ENCODE results near the gene GPR78.

The GPR78 gene

GRCh38 chr4:8598391-8599090 is 18.3 kb downstream of the GPR78 start:
- DNase-seq (ENCODE audit: low read depth, low spot score), result no peak

- no peak for DNase-seq (ENCODE audit: low read depth, low spot score)
These were observed 18.9 kb downstream of the GPR78 start for GRCh38 chr4:8599091-8599460.

GRCh38 chr4:8599657-8600056 is 19.5 kb downstream of the GPR78 start:
- DNase-seq (ENCODE audit: low read depth, low spot score), result peak; percentile 86

GRCh38 chr4:8600266-8600665 is 20.1 kb downstream of the GPR78 start:
- no peak for DNase-seq (ENCODE audit: low read depth, low spot score)

DNA sequence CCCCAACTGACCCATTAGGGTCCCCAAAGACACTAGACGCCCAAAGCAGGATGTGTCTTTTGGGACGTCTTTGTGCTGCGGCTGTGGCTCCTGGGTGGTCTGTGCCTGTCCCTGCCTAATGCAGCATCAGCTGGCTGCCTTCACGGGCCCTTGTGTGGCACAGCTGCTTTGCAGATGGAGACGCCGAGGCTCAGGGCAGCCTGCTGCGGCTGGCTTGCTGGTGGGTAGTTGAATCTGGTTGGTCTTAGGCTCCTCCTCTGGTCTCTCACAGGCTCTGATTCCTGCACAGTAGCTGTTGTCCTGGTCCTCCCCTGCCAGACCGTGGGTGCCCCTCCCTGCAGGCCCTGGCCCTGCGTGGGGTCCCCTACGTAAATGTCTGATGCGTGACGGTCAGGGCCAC is 20.5 kb downstream of the GPR78 start:
- DNase-seq (ENCODE audit: low read depth, low spot score), result no peak

DNA sequence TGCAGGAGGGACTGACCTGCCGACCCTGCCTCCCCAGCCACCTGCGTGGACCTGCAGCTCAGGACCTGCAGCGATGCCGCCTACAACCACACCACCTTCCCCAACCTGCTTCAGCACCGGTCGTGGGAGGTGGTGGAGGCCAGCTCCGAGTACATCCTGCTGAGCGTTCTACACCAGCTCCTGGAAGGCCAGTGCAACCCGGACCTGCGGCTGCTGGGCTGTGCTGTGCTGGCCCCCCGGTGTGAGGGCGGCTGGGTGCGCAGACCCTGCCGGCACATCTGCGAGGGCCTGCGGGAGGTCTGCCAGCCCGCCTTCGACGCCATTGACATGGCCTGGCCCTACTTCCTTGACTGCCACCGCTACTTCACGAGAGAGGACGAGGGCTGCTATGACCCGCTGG is 20.9 kb downstream of the GPR78 start:
- DNase-seq (ENCODE audit: low read depth, low spot score), result no peak

DNA sequence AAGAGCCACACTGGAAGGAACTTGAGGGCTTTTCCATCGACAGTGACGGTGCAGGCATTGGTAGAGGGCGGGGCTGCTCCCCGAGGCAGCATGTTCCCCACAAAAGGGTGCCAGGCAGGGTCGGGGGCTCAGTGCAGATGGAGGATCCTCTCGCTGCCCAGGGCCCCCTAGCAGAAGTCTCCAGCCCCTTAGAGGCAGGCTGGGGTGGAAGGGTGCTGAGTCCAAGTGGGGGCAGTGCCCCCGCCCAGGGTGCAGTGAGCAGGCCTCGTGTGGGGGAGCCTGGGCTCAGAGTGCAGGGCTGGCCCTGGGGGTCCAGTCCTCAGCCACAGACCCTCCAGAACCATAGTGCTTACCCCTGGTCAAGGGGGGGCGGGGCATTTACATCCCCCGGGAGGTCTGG is 21.4 kb downstream of the GPR78 start:
- DNase-seq (ENCODE audit: low read depth, low spot score), result no peak

GRCh38 chr4:8602686-8603430 is 22.7 kb downstream of the GPR78 start:
- no peak for DNase-seq (ENCODE audit: low read depth, low spot score)

GRCh38 chr4:8603931-8604330 is 23.7 kb downstream of the GPR78 start:
- DNase-seq (ENCODE audit: low read depth, low spot score), result no peak

- no peak for DNase-seq (ENCODE audit: low read depth, low spot score)
These were observed 25.1 kb downstream of the GPR78 start for GRCh38 chr4:8605289-8605688.

- no peak for DNase-seq (ENCODE audit: low read depth, low spot score)
These were observed 26.3 kb downstream of the GPR78 start for GRCh38 chr4:8606476-8606875.

- DNase-seq (ENCODE audit: low read depth, low spot score), result no peak
These were observed 26.8 kb downstream of the GPR78 start for GRCh38 chr4:8606966-8607365.

DNA sequence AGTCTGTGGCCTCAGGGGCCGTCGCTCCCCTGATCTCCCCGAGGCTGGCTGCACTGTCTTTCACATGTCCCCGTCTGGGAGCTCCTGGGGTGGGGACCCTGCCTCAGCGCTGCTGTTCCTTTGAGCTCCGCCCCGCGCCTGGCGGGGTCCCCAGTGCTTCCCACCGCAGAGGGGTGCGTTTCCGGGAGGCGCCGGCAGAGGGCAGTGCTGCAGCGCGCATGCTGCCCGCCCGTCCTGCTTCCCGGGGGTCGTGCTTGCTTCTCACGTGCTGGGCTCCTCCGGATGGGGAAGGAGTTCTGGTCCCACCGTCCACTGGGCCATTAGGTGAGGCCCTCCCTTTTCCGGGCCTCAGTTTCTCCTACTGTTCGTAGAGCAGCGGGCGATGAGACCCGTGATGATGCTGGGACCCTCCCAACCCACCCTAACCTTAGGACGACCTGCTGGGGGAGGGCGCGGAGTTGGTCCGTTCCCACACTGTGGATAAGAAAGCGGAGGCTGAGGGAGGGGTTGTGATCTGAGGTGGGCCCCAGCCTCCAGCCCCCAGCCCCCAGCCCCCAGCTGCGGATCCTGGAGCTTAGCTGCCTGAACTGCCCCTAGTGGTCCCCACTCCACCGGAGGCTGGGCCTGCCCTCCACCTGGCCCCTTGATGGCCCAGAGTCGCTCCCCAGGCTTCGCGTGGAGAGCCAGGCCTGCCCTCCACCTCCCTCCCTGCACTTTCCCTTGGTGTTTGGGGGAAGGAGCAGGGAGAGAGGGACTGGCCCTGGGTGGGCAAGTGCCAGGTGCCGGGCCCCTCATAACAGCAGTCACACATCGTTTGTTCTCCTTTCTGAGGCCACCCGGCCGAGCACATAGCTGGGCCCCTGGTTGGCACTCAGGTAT is 27.6 kb downstream of the GPR78 start:
- no peak for DNase-seq (ENCODE audit: low read depth, low spot score)

- DNase-seq (ENCODE audit: low read depth, low spot score), result no peak
These were observed 28.7 kb downstream of the GPR78 start for GRCh38 chr4:8608714-8609391.

DNA sequence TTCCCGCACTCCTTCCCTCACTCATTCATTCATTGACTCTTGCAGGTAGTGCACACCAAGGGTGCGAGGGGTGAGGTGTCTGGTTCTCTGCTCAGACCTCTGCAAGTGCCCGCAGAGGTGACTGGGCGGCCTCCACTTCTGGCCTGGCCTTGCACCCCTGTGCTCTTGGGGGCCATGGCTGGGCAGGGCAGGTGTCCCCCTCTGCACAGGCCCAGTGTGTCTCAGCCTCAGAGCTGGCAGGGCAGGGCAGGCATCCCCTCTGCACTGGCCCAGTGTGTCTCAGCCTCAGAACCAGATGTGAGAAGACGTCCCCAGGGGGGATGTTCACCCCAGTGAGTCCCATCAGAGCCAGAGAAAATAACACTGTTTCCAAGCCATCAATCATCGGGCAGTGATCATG is 29.2 kb downstream of the GPR78 start:
- no peak for DNase-seq (ENCODE audit: low read depth, low spot score)

DNA sequence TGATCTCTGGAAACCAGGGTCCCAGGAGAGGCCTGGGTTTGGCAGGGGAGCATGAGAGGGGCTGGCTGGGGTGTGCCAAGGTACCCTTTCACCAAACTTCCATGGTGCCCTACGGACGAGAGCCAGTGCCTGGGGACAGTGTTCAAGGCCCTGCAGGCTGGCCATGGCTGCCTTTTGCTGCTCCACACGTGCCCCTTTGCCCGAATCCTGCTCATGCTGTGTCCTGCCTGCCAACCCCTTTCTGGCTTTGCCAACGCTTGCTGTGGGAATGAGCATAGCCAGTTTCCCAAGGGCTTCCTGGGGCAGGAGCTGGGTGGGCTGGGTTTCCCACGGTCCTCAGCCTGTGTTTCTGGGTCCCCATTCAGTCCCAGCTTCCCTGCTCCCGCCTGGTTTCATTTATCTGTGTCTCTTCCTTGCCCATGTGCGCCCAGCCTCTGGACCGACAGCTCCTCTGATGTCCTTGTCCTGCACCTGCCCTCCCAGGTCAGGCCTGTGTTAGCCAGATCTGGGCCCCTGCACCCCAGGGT is 29.7 kb downstream of the GPR78 start:
- no peak for DNase-seq (ENCODE audit: low read depth, low spot score)

- no peak for DNase-seq (ENCODE audit: low read depth, low spot score)
These were observed 30.8 kb downstream of the GPR78 start for GRCh38 chr4:8610858-8611616.

GRCh38 chr4:8612646-8613045 is 32.5 kb downstream of the GPR78 start:
- no peak for DNase-seq (ENCODE audit: low read depth, low spot score)

DNA sequence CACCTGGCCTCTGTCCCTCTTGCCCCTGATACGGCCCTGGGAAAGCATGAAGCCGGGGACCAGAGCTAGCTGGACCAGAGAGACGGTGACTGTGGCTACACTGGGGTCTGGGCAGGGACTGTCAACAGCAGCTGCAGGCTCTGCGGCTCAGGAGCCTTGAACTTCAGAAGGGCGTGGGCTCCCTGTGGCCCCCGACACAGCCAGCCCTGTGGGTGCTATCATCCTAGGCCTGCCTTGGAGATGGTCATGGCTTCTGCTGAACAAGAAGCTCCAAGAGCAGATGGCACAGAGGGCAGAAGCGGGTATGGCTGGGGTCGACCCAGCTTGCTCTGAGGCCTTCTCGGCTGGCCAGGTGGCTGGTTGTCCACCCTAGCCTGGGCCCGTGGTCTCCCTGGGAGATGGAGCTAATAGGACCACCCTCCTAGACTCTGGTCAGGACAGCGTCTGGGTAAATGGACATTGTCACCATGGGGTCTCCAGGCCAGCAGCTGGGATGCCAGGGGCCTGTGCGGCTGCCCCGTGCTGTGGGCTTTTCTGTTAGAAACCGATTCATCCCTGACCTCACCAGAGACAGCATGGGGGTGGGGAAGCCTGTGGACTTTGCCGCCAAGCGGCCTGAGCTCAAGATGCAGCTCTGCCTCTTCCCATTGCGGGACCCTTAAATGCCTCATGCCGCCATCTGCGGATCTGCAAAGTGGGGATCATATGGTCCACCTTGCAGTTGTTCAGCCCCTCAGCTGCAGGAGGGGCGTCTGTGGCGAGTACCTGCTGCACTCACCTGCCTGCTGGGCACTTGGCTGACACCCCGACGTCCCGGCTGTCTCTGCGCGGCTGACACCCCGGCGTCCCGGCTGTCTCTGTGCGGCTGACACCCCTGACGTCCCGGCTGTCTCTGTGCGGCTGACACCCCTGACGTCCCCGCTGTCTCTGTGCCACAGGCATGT is 33.5 kb downstream of the GPR78 start:
- no peak for DNase-seq (ENCODE audit: low read depth, low spot score)
